GM19035 (cell line): ENCODE results near the gene SLC25A2.
"Not testable (repeated sequence)": the region's sequence is repeated elsewhere in the genome, so short reads cannot be mapped to it uniquely, and the experiment has no call there.

ENCODE experiments used
- ATAC-seq: cut with Tn5 transposase; IDR thresholded peaks from one replicate; pipeline ENCODE4 v1.9.1; 2021; ENCODE audit not compliant: unreplicated experiment

Gene SLC25A2

GRCh38 chr5:141316963-141317362 lies 13.1 kb upstream of the SLC25A2 start:
- not testable (repeated sequence) for ATAC-seq

DNA sequence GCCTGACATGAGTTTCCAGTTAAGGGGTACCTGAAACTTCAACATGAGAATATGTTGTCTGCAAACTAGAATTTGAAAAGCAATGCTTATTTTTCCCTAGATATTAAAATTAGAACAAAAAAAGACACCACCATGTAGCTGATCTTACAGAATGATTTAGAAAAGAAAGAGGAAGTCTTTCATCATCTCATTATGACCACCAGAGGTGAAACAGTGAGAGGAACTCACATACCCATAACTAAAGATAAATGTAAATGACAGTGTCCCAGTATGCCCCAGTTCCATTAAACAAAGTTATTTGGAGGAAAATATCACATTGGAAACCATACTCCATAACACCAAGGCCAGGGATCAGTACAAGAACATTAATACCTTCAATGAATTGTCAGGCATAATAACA lies 9.9 kb upstream of the SLC25A2 start:
- no peak for ATAC-seq

GRCh38 chr5:141306630-141307029 lies 2.8 kb upstream of the SLC25A2 start:
- ATAC-seq, result no peak

DNA sequence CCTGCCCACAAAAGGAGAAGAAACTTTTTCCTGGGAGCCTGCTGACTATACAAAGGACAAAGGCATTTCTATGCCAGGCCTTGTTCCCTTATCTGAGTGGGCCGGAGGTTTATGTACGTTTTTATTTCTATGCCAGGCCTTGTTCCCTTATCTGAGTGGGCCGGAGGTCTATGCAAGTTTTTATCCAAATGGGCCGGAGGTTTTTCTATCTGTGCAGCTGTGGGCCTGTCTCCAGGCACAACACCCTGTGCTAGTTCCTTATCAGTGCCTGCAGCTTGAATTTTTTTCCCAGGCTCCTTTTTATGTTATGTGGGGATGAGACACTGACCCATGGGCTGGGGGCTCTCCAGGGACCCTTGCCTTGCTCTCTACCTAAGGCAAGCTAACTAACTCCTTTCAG lies 5.5 kb downstream of the SLC25A2 start:
- ATAC-seq, result no peak

- no peak for ATAC-seq
Observed at GRCh38 chr5:141272906-141273305, 30.9 kb downstream of the SLC25A2 start.

DNA sequence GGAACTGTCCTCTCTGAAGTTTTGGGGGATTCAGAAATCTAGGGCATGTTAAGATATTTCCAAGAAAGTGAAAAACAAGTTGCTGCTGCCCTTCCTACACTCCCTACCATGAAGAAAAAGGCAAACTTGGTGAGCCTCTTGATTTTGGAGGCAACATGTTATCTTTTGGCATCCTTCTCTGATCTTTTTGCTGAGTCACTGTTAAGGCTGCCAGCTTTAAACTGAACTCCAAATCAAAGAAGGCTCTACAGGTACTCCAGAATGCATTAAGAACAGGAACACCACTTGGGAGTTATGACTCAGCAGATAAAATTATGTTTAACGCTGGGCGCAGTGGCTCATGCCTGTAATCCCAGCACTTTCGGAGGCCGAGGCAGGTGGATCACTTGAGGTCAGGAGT lies 34.7 kb downstream of the SLC25A2 start:
- no peak for ATAC-seq

- ATAC-seq, result no peak
Observed at GRCh38 chr5:141261238-141261546, 42.7 kb downstream of the SLC25A2 start.

GRCh38 chr5:141260458-141261237 lies 43.2 kb downstream of the SLC25A2 start:
- no peak for ATAC-seq

GRCh38 chr5:141258948-141259347 lies 44.9 kb downstream of the SLC25A2 start:
- no peak for ATAC-seq

GRCh38 chr5:141258464-141258863 lies 45.4 kb downstream of the SLC25A2 start:
- no peak for ATAC-seq
